Esophagus muscularis mucosa (tissue), 3 donors: ENCODE results near the gene GPX6.

Experiments used
- CTCF ChIP-seq, 3 experiments: fragments of 200-600 bp in 2 of 3; fragments of 450-650 bp in 1 of 3; sonication (generic) in 2 of 3; IDR thresholded peaks; one replicate each; pipeline ENCODE4 v1.5.1; 2017 to 2019; ENCODE audit warnings: antibody characterized with exemption in 3 of 3, mild to moderate bottlenecking in 2 of 3, moderate library complexity in 1 of 3
- POLR2A ChIP-seq: fragments of 450-650 bp; IDR thresholded peaks from one replicate; pipeline ENCODE4 v1.6.1; 2017; ENCODE audit warnings: antibody characterized with exemption, moderate library complexity, mild to moderate bottlenecking, low read depth

- TF ChIP-seq CTCF (IDR thresholded peaks at IDR 0.05) (no peak), POLR2A (no peak)
Observed at GRCh38 chr6:28541996-28542395, 26.4 kb upstream of the GPX6 start.
